ENCODE data around the gene ADCK1.

GRCh38 chr14:77861201-77861600, 61.3 kb downstream of the ADCK1 start:
- no peak for TF ChIP-seq CEBPB (IDR thresholded peaks at IDR 0.05)
- no peak for TF ChIP-seq YY1 (IDR thresholded peaks at IDR 0.05; ENCODE audit: low read depth)
- no peak for TF ChIP-seq TCF12 (IDR thresholded peaks at IDR 0.05; ENCODE audit: low read depth)
- no peak for TF ChIP-seq CREB1 (IDR thresholded peaks at IDR 0.05; ENCODE audit: low read depth)
- no peak for TF ChIP-seq EP300 (IDR thresholded peaks at IDR 0.05; ENCODE audit: borderline replicate concordance)
- TF ChIP-seq MAX (IDR thresholded peaks at IDR 0.05): no peak
- TF ChIP-seq TAF1 (IDR thresholded peaks at IDR 0.05; ENCODE audit: low read depth): no peak
- TF ChIP-seq REST (IDR thresholded peaks at IDR 0.05; ENCODE audit: low read depth): no peak
- TF ChIP-seq RAD21 (IDR thresholded peaks at IDR 0.05; ENCODE audit: low read depth): no peak
- no peak for TF ChIP-seq EGR1 (IDR thresholded peaks at IDR 0.05)
